NCI-H1105 (cell line): ENCODE measurements around the gene RHOBTB3.

Experiments used
- DNase-seq: peaks from one replicate; lab custom pipeline; 2025; lab: John Stamatoyannopoulos, UW

RHOBTB3 gene

DNA sequence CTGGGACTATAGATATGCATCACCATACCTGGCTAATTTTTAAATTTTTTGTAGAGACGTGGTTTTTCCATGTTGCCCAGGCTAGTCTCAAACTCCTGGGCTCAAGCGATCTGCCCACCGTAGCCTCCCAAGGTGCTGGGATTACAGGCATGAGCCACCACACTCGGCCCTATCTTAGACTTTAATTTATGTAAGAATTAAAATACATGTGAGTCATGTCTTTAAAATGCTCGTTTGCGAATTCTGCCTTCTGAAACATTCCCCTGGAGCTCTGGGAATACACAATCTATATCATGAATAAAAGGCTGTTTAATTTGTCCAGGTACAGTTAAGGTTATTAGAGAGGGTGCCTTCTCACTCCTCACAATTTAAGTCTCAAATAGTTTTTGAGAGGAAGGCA, 32.8 kb downstream of the RHOBTB3 start:
- DNase-seq: no peak

DNA sequence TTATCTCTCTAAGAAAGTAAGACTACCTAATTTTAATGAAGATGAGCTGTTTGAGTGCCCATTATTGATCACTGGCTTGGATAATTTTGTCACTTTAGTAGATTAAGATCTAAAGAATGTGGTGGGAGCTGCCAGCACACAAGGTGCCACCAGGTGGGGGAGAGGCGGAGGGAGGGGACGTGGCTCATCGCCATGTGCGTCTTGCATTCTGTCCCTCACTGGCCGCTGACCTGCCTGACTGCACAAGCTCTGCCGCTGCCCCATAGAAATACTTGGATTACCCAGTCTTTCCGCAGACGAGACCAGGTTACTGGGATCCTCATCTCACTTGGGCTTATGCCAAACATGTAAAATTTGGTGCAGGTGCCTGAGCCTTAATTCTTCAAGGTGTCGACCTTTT, 37.6 kb downstream of the RHOBTB3 start:
- DNase-seq: no peak

DNA sequence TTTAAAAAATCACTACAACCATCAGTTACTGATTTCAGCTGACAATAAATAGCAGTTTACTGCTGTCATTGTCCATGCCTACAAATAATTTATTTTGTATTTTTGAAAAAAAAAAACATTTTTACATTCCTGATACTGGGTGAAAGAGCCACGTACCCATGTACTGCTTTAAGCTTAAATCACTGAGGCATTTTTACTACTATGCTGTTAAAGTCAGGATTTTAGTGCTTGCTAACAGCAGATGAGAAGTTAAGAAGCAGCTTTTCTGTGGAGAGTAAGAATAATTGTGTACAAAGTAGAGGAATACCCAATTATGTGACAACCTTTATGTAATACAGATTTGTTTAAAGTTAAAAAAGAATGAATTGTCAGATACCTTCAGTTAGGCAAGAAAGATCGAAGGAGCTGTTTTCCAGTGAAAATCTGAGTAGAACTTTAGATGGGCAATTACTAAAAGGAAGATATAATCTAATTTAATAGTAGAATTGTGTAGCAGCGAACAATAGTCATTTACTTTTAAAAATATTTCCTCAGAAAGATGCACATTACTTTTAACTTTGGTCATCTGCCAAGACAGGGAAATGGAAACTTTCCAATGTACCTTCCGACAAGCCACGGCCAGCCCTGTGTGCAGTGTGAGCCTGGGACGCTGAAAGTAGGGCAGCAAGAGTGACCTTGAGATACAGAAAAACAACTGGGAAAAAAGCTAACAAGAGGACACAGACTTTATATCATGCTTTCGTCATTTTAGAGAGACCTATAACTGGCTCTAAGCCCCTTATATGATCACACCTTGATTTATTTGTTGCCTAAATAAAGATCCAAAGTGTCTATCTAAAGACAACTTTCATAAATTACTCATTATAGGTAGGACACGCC, 39.9 kb downstream of the RHOBTB3 start:
- DNase-seq: no peak

DNA sequence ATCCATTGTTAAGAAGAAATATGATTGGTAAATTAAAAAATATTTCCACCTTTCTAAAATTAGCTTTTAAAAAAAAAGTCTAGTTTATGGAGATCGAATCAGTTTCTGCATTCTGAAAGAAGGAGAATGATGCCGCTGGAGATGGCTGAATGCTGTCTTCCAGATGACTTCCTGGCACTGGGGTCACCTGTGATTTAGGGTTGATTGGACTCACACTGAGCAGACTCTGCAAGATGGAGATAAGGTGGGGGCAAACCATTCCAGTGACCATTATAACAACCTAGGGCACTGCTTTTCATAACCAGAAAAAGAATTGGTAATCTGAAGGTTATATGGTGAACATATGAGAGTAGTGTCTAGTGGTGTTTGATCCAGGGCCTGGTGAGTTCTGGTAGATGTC, 40.8 kb downstream of the RHOBTB3 start:
- no peak for DNase-seq

DNA sequence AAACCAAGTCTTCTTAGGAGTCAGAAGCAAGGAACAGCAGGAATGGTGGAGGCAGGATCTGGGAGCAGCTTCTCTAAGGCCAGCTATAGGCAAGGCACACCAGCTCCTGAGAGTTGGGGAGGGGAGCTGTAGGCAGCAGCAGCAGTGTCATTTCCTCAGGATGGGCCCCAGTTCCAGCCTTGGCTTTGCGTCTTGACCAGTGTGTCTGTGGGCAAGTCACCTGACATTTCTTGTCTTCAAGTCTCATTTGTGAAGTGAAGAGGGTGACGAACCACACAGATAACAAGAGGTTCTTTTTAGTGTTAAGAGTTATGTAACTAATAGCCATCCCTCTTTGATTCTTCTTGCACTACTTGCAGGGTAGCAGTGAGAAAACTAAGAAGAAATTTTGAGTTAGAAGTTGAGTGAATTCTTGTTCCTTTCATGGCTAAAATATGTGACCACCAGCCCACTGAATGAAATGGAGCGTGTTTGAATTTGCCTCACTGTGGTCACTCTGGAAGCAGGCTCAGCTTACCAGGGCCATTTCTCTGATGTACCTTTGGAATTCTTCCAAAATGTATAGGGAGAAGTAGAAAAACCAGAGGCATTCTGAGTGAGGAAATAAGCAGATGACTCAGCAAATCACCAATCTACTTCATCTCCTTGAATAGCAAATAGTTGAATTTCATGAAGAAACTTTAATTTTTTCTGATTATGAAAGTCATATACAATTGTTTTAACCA, 42.4 kb downstream of the RHOBTB3 start:
- no peak for DNase-seq

DNA sequence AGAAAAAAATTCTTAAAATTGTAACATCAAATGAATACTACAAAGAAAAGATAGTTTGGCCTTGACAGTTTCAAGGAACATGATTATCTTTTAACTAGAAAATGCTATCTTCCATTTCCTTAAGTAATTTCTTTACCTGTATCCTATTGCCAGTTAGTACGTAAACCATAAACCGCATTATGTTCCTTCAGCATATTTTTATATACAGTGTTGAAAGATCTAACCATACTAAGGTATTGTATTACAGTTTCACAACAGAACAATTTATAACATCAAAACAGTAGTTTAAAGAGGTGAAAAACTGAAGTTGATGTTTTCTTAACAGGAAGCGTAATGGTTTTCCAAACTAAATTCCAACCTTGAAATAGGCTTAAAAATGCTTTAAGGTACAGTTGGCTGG, 46.3 kb downstream of the RHOBTB3 start:
- DNase-seq: no peak

DNA sequence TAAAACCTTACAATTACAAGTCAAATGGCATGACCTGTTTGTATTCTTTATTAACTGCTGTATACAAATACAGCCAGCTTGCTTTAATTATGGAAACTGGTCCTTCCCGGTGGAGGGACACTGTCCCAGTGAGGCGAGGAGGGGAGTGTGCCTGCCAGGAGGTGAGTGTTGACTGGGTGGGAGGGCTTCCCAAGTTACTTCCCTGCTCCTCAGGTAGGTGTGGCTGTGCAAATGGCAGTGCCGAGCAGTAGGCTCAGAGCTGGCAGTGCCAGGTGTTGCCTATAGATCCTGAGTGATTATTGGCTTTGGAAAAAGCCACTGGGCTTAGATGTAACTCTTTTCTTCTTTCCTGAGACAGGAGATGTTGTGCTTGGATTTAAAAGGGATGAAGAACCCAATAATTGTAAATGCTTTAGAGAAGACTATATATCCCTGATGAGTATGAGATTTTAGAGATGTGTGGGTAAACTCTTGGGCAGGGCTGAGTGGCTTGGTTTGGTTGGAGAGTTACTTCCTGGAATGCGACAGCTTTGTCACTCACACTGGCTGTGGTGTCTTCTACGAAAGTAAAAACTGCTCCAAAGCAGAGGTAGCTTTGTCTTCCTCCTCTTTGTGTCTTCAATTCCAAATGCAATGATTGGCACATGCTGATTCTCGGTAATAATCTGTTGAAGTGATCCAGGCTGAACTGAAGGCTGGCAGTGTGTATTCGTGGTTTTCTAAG, 47.7 kb downstream of the RHOBTB3 start:
- no peak for DNase-seq

DNA sequence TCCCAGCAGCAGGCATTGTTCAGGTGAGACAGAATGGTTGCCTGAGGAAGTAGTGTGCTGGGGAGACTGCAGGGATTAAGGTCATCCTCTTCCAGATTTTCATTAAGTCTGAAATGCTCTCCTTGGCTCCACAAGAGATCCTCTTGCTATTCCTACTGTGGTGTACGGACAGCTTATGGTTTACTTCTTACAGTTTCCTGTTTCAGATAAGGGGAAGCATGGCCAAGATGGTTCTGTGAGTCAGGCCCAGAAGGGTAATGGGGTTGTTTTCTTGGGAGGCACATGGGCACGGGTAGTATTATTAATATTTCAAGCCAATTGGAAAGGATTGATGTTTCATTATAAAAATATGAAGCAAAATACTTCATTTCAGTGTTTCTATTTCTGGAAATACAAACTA, 48.5 kb downstream of the RHOBTB3 start:
- no peak for DNase-seq

DNA sequence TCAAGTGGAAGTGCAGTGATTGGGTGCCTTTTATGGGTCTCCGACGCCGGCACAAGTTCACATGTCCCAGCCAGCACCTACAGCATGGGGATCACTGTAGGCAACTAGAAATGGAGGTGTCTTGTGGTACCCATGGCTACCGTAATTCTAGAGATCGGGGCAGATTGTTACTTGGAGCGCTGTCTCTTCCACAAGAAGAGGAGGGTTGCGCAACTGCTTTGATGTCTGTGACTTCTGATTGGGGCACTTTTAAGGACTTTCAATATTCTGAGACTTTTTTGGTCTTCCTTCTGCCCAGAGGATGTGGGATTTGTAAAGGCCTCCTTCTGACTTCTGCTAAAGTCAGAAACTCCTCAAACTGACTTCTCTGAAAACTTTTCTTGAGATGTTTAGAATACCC, 49.5 kb downstream of the RHOBTB3 start:
- no peak for DNase-seq

DNA sequence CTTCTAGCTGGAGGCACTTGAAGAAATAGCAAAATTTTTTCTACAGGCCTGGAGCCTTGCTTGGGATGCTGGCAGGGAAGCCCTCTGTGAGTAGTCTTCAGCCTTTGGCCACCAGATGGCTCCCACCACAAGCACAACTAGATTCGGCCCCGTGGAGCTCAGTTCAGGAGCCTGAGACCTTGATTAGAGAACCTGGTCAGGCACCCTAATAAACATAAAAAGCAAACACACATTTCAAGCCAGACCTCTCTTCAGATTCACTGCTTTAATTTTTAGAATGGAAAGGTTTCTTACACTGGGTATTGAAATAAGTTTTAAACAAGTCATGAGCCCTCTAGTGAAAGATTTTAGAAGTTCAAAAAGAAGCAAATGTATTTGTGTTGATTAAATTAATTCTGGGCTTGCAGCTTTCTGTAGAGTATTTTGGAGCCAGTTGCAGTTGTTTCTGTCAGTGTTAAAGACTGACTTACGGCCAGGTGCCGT, 50.0 kb downstream of the RHOBTB3 start:
- DNase-seq: peak; percentile 6

DNA sequence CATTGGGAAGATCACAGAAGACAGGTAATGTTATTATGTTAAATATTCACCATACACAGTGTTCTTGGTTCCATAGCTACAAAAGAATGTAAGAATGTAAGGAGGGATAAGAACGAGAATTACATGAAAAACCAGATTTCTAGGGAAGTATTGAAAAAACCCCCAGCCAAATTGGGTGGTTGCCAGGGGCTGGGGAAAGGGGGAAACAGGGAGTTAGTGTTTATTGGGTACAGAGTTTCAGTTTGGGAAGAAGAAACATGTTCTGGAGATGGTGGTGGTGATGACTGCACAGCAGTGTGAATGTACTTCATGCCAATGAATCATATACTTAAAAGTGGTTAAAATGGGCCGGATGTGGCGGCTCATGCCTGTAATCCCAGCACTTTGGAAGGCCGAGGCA, 51.0 kb downstream of the RHOBTB3 start:
- no peak for DNase-seq

DNA sequence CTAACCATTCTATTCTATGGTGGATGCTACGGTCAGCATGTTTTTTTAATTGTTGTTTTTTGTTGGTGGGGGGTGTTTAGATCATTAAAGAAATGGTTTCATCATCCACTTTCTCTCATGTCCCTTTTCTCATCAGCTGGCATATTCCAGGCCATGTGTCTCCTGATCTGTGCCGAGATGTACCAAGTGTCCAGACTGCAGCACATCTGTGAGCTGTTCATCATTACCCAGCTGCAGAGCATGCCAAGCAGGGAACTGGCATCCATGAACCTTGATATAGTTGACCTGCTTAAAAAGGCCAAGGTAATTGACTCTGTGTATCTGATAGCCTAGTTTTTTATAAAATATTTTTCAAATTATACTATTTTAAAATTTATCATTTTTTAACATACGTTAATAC, 52.5 kb downstream of the RHOBTB3 start:
- DNase-seq: no peak

DNA sequence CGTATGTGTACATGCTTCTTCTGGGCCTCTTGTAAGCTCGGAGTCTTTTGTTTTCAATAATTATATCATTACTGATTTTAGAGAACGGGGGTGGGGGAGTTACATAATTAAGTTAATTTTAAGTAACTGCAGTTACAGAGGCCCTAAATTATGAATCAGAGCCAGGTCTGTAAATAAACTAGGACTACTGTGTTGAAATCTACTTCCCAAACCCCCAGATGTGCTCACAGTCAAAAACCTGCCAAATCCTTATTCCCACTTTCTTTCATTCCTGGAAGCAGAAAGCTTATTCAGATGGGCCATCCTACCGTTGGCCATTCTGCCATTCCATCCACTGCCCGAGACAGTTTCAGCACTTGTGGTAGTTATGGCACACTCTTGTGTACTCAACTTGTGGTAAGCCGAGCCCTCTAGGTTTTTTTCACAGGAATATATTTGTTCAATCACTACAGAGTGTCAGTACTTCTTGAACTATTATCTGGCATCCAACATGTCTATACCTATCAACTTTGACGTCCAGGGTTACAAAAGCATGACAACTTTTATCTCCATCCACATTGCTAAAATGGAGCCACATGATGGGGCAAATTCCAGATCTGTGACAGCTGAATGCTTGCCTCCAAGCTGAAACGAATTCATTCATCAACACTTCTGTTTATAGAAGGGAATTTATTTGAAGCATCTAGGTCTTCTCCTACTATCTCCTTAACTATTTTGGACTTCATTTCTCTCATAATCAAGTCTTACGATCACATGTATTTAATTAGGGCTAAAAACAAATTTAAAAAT, 53.6 kb downstream of the RHOBTB3 start:
- DNase-seq: no peak

DNA sequence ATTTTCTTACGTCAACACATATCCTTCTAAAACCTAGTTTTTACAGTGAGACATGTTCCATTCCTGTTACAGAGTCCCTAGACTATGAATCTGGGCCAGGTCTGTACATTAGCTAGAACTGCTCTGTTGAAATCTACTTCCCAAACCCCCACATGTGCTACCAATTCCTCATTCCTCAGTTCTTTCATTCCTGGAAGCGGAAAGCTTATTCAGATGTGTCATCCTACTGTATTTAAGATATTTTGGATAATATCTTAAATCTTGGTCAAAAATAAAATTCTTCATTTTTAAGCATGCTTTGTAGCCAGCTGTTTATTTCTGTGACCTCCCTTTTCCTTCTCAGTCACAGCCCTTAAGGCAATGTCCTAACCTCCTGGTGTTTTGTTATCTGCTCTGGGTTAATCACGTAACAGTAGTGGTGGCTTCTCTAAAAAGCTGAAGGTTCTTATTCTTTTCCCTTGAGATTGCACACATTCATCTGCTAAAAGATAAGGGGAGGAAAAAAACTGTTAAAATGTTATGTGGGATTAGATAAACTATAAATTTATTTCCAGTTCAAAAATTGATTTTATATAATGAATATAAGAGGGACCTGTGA, 55.8 kb downstream of the RHOBTB3 start:
- DNase-seq: no peak

DNA sequence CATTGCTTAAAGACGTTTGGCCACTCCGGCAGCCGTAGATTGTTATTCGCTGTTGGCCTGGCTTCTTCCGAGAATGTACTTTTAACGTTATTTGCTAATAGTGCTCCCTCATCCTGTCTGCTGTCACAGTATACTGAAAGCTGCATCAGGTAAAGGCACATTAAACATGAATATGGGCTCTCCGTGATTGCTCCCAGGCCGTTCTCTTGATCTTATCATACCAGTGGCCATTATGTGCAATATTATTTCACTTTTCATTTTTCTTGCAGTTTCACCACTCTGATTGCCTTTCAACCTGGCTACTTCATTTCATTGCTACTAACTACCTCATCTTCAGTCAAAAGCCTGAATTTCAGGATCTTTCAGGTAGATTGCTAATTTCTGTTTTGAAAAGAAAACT, 57.4 kb downstream of the RHOBTB3 start:
- no peak for DNase-seq

DNA sequence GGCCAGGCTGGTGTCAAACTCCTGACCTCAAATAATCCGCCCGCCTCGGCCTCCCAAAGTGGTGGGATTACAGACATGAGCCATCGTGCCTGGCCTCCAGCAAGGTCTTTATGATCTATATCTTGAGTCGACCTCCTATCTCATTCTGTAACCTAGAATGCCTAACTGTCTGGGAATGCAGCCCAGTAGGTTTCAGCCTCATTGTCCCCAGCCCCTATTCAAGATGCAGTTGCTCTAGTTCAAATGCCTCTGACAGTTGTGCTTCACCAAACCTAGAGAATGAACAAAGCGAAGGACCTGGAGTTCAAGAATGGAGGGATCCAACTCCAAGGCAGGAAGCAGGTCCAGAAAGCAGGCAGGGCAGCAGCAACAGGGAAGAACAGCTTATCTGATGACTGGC, 60.6 kb downstream of the RHOBTB3 start:
- DNase-seq: no peak

DNA sequence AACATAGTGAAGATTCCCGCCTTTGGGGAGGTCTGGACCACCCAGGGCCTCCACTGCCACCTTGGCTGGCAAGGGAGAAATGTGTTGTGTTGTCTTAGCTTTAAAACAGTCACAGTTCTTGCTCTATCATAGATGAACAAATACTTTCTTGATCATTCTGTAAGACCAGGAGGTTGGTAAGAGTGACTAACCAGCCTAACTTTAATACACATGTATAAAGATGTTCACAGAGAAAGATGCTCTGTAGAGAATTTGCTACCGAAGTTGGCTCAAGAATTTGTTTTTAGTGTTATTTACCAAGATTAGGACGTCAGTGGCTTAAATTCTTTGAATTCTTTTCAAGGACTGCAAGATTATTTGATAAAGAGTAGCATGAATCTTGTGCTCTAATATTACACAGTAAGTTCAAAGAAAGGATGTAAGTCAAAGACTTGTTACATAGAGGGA, 63.0 kb downstream of the RHOBTB3 start:
- DNase-seq: no peak

DNA sequence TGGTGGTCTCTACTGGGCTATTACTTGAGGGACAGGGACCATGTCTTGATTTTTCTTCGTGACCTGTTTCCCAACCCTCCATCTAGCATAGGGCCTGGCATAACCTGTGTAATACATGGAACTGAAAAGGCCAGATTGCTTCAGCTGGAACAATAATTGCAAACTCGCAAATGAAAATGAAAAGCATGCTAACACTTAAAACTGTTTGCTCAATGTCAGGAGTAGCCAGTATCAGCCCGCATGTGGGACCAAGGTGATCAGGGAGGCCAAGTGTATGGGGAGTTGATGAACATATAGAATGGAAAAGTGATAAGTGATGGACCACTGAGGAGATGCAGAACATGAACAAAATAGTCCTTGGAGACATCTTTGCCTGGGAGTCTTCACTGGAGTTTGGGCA, 66.2 kb downstream of the RHOBTB3 start:
- DNase-seq: no peak

DNA sequence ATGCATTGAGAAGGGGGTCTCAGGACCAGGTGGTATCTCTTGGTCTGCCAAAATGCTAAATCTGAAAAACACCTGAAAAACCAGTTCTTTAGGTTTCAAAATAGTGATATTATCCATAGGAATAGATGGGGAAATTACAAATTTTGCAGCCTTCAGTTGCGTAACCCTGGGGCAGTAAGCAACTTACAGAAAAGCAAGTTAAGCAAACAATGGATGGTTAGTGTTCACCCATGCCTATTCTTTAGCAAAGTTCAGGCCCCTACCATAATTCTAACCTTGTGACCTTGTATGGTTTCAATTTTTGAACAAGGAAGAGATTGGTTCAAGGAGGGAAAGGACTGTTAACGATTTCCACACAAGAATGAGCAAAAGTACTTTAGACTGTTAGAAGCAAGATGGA, 66.9 kb downstream of the RHOBTB3 start:
- no peak for DNase-seq

DNA sequence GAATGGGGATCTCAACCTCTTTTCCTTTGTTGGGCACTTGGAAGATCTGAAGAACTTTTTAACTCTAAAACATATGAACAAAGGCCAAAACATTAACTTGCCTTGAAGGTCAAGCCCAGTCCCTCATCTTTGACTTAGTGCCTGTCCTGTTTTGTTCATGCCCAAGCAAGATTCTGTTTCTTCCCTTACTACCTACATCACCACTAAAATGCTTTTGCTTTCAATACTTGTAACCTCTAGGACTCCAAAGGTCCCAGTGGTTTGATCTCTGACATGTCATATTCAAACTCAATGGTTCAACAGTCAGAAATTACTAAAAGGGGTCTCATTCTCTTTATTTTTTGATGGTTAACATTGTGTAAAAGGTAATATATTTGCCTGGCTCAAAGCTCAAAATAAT, 67.4 kb downstream of the RHOBTB3 start:
- DNase-seq: no peak

DNA sequence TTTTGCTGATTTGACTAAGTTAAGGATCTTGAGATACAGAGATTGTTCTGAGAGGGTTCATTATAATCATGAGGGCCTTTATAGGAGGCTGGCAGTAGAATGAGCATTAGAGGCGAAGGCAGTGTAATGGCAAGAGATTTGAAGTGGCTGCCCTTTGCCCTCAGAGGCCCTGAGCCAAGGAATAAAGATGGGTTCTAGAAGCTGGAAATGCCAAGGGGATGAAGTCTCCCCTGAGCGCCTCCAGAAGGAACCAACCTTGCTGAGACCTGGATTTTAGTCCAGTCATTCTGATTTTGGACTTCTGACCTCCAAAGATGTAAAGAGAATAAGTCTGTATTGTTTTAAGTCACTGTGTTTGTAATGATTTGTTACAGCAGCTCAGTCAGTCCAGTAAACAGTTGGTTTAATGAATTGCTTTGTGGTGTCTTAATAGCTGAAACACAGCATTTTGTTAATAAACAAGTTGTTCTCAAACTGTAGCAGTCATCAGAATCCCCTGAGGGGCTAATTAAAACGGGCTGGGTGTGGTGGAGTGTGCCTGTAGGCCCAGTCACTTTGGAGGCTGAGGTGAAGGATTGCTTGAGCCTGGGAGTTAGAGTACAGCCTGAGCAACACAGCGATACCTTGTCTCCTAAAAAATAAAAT, 68.2 kb downstream of the RHOBTB3 start:
- DNase-seq: no peak
